IMR-90 (cell line): ENCODE results near the gene CFD. TPM values are rescaled to one million over a fixed set of nuclear protein-coding genes. Genes with fewer than 3 reads are reported as not detected.
A peak's percentile ranks its signal among the peaks of the same experiment; 100 is the strongest.

Experiments used
- ATAC-seq: fragments of 200-7000 bp; cut with Tn5 transposase; 2 replicates; pipeline ENCODE4 v1.9.1; 2020; ENCODE audit warnings: low read depth, mild to moderate bottlenecking, moderate library complexity
- BruUV-seq: library from RNA; stranded (reverse); fragments of 400-500 nt; replicated peaks from 2 replicates; lab custom pipeline; 2021; lab: Mats Ljungman, UMichigan
- CTCF ChIA-PET: fragments of 300-600 bp; formaldehyde crosslinking; extraction: SDS; loops from one replicate; lab custom pipeline; 2021; ENCODE audit warnings: antibody characterized with exemption; lab: Yijun Ruan, JAX
- POLR2A ChIA-PET: fragments of 300-600 bp; sonication (Branson Sonifier 250); formaldehyde crosslinking; loops from one replicate; lab custom pipeline; 2022; ENCODE audit warnings: antibody characterized with exemption; ENCODE audit not compliant: unreplicated experiment; lab: Charles Lee
- DNase-seq: peaks from one replicate; pipeline ENCODE4 v3.0.0; 2013
- H2AFZ ChIP-seq: replicated peaks from 2 replicates; pipeline ENCODE3; 2013; ENCODE audit warnings: low read length, mild to moderate bottlenecking; ENCODE audit not compliant: poor library complexity
- H2AK5ac ChIP-seq: 2 replicates; pipeline ENCODE4 v1.6.1; 2013; ENCODE audit warnings: low read depth, low read length, inconsistent platforms
- H2AK9ac ChIP-seq: replicated peaks from 2 replicates; pipeline ENCODE3; 2013; ENCODE audit warnings: mild to moderate bottlenecking, low read depth, low read length, moderate library complexity; ENCODE audit not compliant: poor library complexity
- H2BK120ac ChIP-seq: 2 replicates; pipeline ENCODE4 v1.6.1; 2013; ENCODE audit warnings: low read depth, low read length, inconsistent platforms
- H2BK15ac ChIP-seq: 3 replicates; pipeline ENCODE4 v1.6.1; 2013; ENCODE audit warnings: low read depth, low read length, inconsistent platforms
- H2BK20ac ChIP-seq: 2 replicates; pipeline ENCODE4 v1.6.1; 2013; ENCODE audit warnings: low read depth, mild to moderate bottlenecking, inconsistent platforms, low read length, moderate library complexity
- H2BK5ac ChIP-seq: 2 replicates; pipeline ENCODE4 v1.6.1; 2013; ENCODE audit warnings: mild to moderate bottlenecking, low read depth, low read length, inconsistent platforms; ENCODE audit not compliant: poor library complexity, severe bottlenecking
- H3K14ac ChIP-seq: replicated peaks from 2 replicates; pipeline ENCODE4 v1.6.1; 2013; ENCODE audit warnings: low read depth, low read length, inconsistent platforms
- H3K18ac ChIP-seq: 2 replicates; pipeline ENCODE4 v1.6.1; 2013; ENCODE audit warnings: low read depth, low read length, control low read depth
- H3K23ac ChIP-seq: 2 replicates; pipeline ENCODE4 v1.6.1; 2013; ENCODE audit warnings: low read depth, low read length, inconsistent platforms
- H3K27ac ChIP-seq: 2 replicates; pipeline ENCODE4 v1.5.1; 2013; ENCODE audit warnings: mild to moderate bottlenecking, control low read depth, low read length; ENCODE audit not compliant: insufficient read depth
- H3K27me3 ChIP-seq: 2 replicates; pipeline ENCODE4 v1.6.1; 2013; ENCODE audit warnings: low read length; ENCODE audit not compliant: control insufficient read depth, insufficient read depth
- H3K36me3 ChIP-seq: 2 replicates; pipeline ENCODE4 v1.6.1; 2013; ENCODE audit warnings: low read length, mixed read lengths; ENCODE audit not compliant: control insufficient read depth, insufficient read depth
- H3K4ac ChIP-seq: 2 replicates; pipeline ENCODE4 v1.6.1; 2013; ENCODE audit warnings: low read depth, low read length, inconsistent platforms
- H3K4me1 ChIP-seq: 2 replicates; pipeline ENCODE4 v1.6.1; 2013; ENCODE audit warnings: low read length, mixed read lengths; ENCODE audit not compliant: control insufficient read depth, insufficient read depth
- H3K4me2 ChIP-seq: 2 replicates; pipeline ENCODE4 v1.6.1; 2013; ENCODE audit warnings: low read depth, mild to moderate bottlenecking, control low read depth, low read length, moderate library complexity
- H3K4me3 ChIP-seq: 2 replicates; pipeline ENCODE4 v1.5.1; 2013; ENCODE audit warnings: low read depth, mild to moderate bottlenecking, control low read depth, low read length, moderate library complexity; ENCODE audit not compliant: insufficient read depth
- H3K56ac ChIP-seq: 2 replicates; pipeline ENCODE4 v1.6.1; 2013; ENCODE audit warnings: low read length, inconsistent platforms; ENCODE audit not compliant: insufficient read depth; ENCODE audit errors: extremely low read depth
- H3K79me1 ChIP-seq, 2 experiments: 2 replicates each; pipeline ENCODE4 v1.6.1; 2013; ENCODE audit warnings: low read length in 2 of 2, inconsistent platforms in 1 of 2, low read depth in 1 of 2
- H3K9ac ChIP-seq: 2 replicates; pipeline ENCODE4 v1.6.1; 2013; ENCODE audit warnings: low read depth, low read length, control low read depth
- H3K9me1 ChIP-seq: 2 replicates; pipeline ENCODE4 v1.6.1; 2013; ENCODE audit warnings: low read length, inconsistent platforms; ENCODE audit not compliant: insufficient read depth
- H3K9me3 ChIP-seq: 2 replicates; pipeline ENCODE4 v1.6.1; 2013; ENCODE audit warnings: low read length; ENCODE audit not compliant: control insufficient read depth, insufficient read depth
- H4K20me1 ChIP-seq: 2 replicates; pipeline ENCODE4 v1.6.1; 2013; ENCODE audit warnings: low read length, inconsistent platforms; ENCODE audit not compliant: insufficient read depth
- H4K5ac ChIP-seq: 2 replicates; pipeline ENCODE4 v1.6.1; 2013; ENCODE audit warnings: mild to moderate bottlenecking, low read depth, low read length, control low read depth
- H4K8ac ChIP-seq, 2 experiments: 2 replicates each; pipeline ENCODE4 v1.6.1; 2013; ENCODE audit warnings: low read depth in 2 of 2, low read length in 2 of 2, control low read depth in 1 of 2, inconsistent platforms in 1 of 2
- H4K91ac ChIP-seq: 2 replicates; pipeline ENCODE4 v1.6.1; 2013; ENCODE audit warnings: low read depth, low read length, inconsistent platforms; ENCODE audit not compliant: insufficient read depth
- BHLHE40 ChIP-seq: fragments of 150-350 bp; IDR thresholded peaks from 2 replicates; pipeline ENCODE4 v1.6.1; 2016; ENCODE audit warnings: mild to moderate bottlenecking, low read depth, low read length
- FOS ChIP-seq: fragments of 150-350 bp; IDR thresholded peaks from 2 replicates; pipeline ENCODE4 v1.6.1; 2016; ENCODE audit warnings: low read depth, low read length
- MAZ ChIP-seq: IDR thresholded peaks from 2 replicates; pipeline ENCODE4 v1.6.1; 2012; ENCODE audit warnings: low read depth, mild to moderate bottlenecking, low read length, improper control_type of control experiment, moderate library complexity, borderline replicate concordance
- MXI1 ChIP-seq: IDR thresholded peaks from 2 replicates; pipeline ENCODE4 v1.6.1; 2012; ENCODE audit warnings: low read depth, mild to moderate bottlenecking, low read length, moderate library complexity, borderline replicate concordance
- POLR2A ChIP-seq: IDR thresholded peaks from 2 replicates; pipeline ENCODE4 v1.6.1; 2012; ENCODE audit warnings: mild to moderate bottlenecking, low read depth, low read length
- RAD21 ChIP-seq: IDR thresholded peaks from 2 replicates; pipeline ENCODE4 v1.6.1; 2012; ENCODE audit warnings: low read length, improper control_type of control experiment
- RFX5 ChIP-seq: IDR thresholded peaks from 2 replicates; pipeline ENCODE4 v1.8.0; 2012; ENCODE audit warnings: low read depth, mild to moderate bottlenecking, low read length, moderate library complexity
- SMC3 ChIP-seq: fragments of 150-350 bp; IDR thresholded peaks from 2 replicates; pipeline ENCODE4 v1.6.1; 2016; ENCODE audit warnings: low read depth, mild to moderate bottlenecking, antibody characterized with exemption, low read length, moderate library complexity
- WGBS, 2 experiments: methylation state at CpG; one replicate each; pipeline versions ENCODE4 v1.1.5 to v1.1.7; 2013; ENCODE audit warnings: missing lambda C conversion rate in 2 of 2; ENCODE audit not compliant: insufficient read length in 1 of 2; ENCODE audit errors: extremely low coverage in 2 of 2; 5-methylcytosine and 5-hydroxymethylcytosine counted together
- dilution Hi-C: fragments of 300-500 bp; cut with HindIII; formaldehyde crosslinking; loops from one replicate; pipeline ENCODE4 v1.14.3; 2018; ENCODE audit warnings: low sequenced_read_pairs; ENCODE audit not compliant: unreplicated experiment
- in situ Hi-C: fragments of 300-500 bp; cut with MboI; formaldehyde crosslinking; loops from 3 replicates; pipeline ENCODE4 v1.14.3; 2019; ENCODE audit warnings: low sequenced_read_pairs, inconsistent platforms, mixed read lengths
- intact Hi-C: fragments of 100-400 bp; cut with micrococcal nuclease; formaldehyde crosslinking; loops from 2 replicates; pipeline ENCODE4 v1.10.0; 2022
- polyA plus RNA-seq, 3 experiments: library from polyadenylated mRNA; depleted of rRNA; stranded (reverse); fragments of >200 nt; gene quantifications; 2 replicates each; pipeline ENCODE4 v1.2.3, GENCODE V29; 2012; ENCODE audit warnings: low replicate concordance in 1 of 3
- total RNA-seq: library from RNA; depleted of rRNA; stranded (reverse); fragments of >200 nt; gene quantifications from 2 replicates; pipeline ENCODE4 v1.2.3, GENCODE V29; 2012

CFD gene
- total and polyA plus RNA-seq, 2 of the 4 experiments (the other 2 are of a cell fraction): 1.4 to 2.8 TPM

GRCh38 chr19:861756-862580 is 2.5 kb downstream of the CFD start:
- Histone ChIP-seq H4K20me1 (no peaks in the 10 kb centered on the region; the same call in 1 of the 2 replicates), H3K36me3 (no peaks in the 10 kb centered on the region), H4K91ac (no peak overlapping the region), H3K56ac (no peak overlapping the region), H2BK20ac (no peak overlapping the region), H3K9me3 (no peaks in the 10 kb centered on the region), H2BK15ac (no peak overlapping the region), H3K14ac (no peak overlapping the region), H3K9ac (no peak overlapping the region), H3K23ac (no peak overlapping the region), H3K9me1 (no peaks in the 10 kb centered on the region), H3K4me3 (no peak overlapping the region), H2AFZ (peak overlapping the region; percentile 68), H2BK120ac (no peak overlapping the region), H2BK5ac (no peak overlapping the region), H3K4ac (no peak overlapping the region), H2AK5ac (0 out of 2 replicates have a peak overlapping the region, but pooled peaks have one; percentile 16), H3K18ac (no peak overlapping the region), H4K8ac (no peak overlapping the region), H3K27ac (no peak overlapping the region), H3K4me1 (peaks cover 3% of the 10 kb centered on the region; the same call in 1 of the 2 replicates), H2AK9ac (peak overlapping the region; percentile 24), H3K4me2 (no peak overlapping the region), H3K79me1 (no peaks in the 10 kb centered on the region), H4K5ac (no peak overlapping the region), H3K27me3 (no peaks in the 10 kb centered on the region)
- TF ChIP-seq FOS (no peak), POLR2A (no peak), RFX5 (no peak), SMC3 (0 out of 2 replicates have a peak, but pooled peaks have one; percentile 4), MAZ (no peak), RAD21 (no peak), MXI1 (no peak), BHLHE40 (no peak)
- no TSS peak for BruUV-seq
- in situ Hi-C loops: no loop called here
- no peak for DNase-seq
- intact Hi-C loops: loop anchor here (10.0 kb wide), 1 partner anchor 197 kb away; the partner anchor contains the start of gene RNF126
- POLR2A ChIA-PET: interaction anchor here (0.5 kb wide), 1 partner anchor 81 kb away, joined by 3 read pairs; no protein-coding TSS in a partner anchor
- 34% methylated on average over 31 of the region's 60 CpGs; no CpG with 5 or more reads in 1 of the 2 experiments for WGBS, 2 experiments
- dilution Hi-C loops: no loop called here
- CTCF ChIA-PET: no interaction called here
- ATAC-seq: peak; percentile 24
